Raji (cell line): ENCODE results near the gene RIPK3.

Source experiments
- POLR2A ChIP-seq: IDR thresholded peaks from 2 replicates; pipeline ENCODE4 v1.6.1; 2011; ENCODE audit warnings: low read depth, low read length, control low read depth; ENCODE audit not compliant: insufficient read depth

RIPK3 gene

GRCh38 chr14:24361326-24361725 lies 21.5 kb upstream of the RIPK3 start:
- no peak for TF ChIP-seq POLR2A

GRCh38 chr14:24360281-24360680 lies 20.5 kb upstream of the RIPK3 start:
- no peak for TF ChIP-seq POLR2A

GRCh38 chr14:24356208-24356607 lies 16.4 kb upstream of the RIPK3 start:
- TF ChIP-seq POLR2A: no peak

- no peak for TF ChIP-seq POLR2A
These were observed 15.2 kb upstream of the RIPK3 start for GRCh38 chr14:24355009-24355408.

- TF ChIP-seq POLR2A: no peak
These were observed 14.0 kb upstream of the RIPK3 start for GRCh38 chr14:24353559-24354481.

GRCh38 chr14:24351517-24351916 lies 11.7 kb upstream of the RIPK3 start:
- TF ChIP-seq POLR2A: no peak

- TF ChIP-seq POLR2A: no peak
These were observed 10.0 kb upstream of the RIPK3 start for GRCh38 chr14:24349742-24350141.

GRCh38 chr14:24348186-24348585 lies 8.4 kb upstream of the RIPK3 start:
- no peak for TF ChIP-seq POLR2A

- TF ChIP-seq POLR2A: no peak
These were observed 7.3 kb upstream of the RIPK3 start for GRCh38 chr14:24347134-24347533.

GRCh38 chr14:24343795-24344660 lies 4.2 kb upstream of the RIPK3 start:
- TF ChIP-seq POLR2A: no peak

GRCh38 chr14:24342889-24343288 lies 3.1 kb upstream of the RIPK3 start:
- no peak for TF ChIP-seq POLR2A

- TF ChIP-seq POLR2A: no peak
These were observed 815 bp upstream of the RIPK3 start for GRCh38 chr14:24340606-24341005.

GRCh38 chr14:24338843-24339242 lies 948 bp downstream of the RIPK3 start:
- TF ChIP-seq POLR2A: no peak

GRCh38 chr14:24337824-24338175 lies 2.0 kb downstream of the RIPK3 start:
- TF ChIP-seq POLR2A: no peak

GRCh38 chr14:24337144-24337823 lies 2.5 kb downstream of the RIPK3 start:
- TF ChIP-seq POLR2A: no peak
